Umbilical cord (tissue), 1 donor: ENCODE data around the gene RNU1-4. TPM values are rescaled to one million over a fixed set of nuclear protein-coding genes. Genes with fewer than 3 reads are reported as not detected.

Experiments used
- total RNA-seq: library from RNA; depleted of rRNA; stranded (reverse); fragments of >200 nt; gene quantifications from one replicate; pipeline ENCODE4 v1.2.3, GENCODE V29; 2014; ENCODE audit warnings: low replicate concordance; ENCODE audit not compliant: insufficient read depth

The RNU1-4 gene
- total RNA-seq, 1 donor from 2014 or later: under 0.01 TPM

Other genes with a start within 250 kb of the RNU1-4 start
- gene RNU1-1, start 226.2 kb upstream of the RNU1-4 start, total RNA-seq: under 0.01 TPM
- gene NBPF1, start 127.0 kb upstream of the RNU1-4 start, total RNA-seq: 125 TPM
- under 0.01 TPM for gene RNU1-3, start 73.6 kb upstream of the RNU1-4 start, total RNA-seq
- under 0.01 TPM for gene RNU1-2, start 155.5 kb downstream of the RNU1-4 start, total RNA-seq
- 17.3 TPM for gene CROCC, start 181.4 kb downstream of the RNU1-4 start, total RNA-seq
- 29.4 TPM for gene MFAP2, start 240.1 kb downstream of the RNU1-4 start, total RNA-seq